ENCODE measurements around the gene KIFC3. TPM values are rescaled to one million over a fixed set of nuclear protein-coding genes. Genes with fewer than 3 reads are reported as not detected.
A peak's percentile ranks its signal among the peaks of the same experiment; 100 is the strongest.

The KIFC3 gene
- total and polyA plus RNA-seq, 2 of the 13 experiments (the other 11 are each of a cell fraction or from before 2014, with no cell fraction given): 42.1 to 45.3 TPM

- TF ChIP-seq USF2 (IDR thresholded peaks at IDR 0.05; ENCODE audit: low read depth, low read length) (no peak), USF2 (CRISPR knock-in tag; IDR thresholded peaks at IDR 0.05; ENCODE audit: borderline replicate concordance) (peak; percentile 86), ZNF792 (CRISPR knock-in tag; IDR thresholded peaks at IDR 0.05) (peak; percentile 88), NFIB (CRISPR knock-in tag; IDR thresholded peaks at IDR 0.05; ENCODE audit: borderline replicate concordance) (no peak), SALL1 (CRISPR knock-in tag; IDR thresholded peaks at IDR 0.05) (peak; percentile 82), ZNF839 (CRISPR knock-in tag; IDR thresholded peaks at IDR 0.05; ENCODE audit: borderline replicate concordance) (no peak), ZNF138 (CRISPR knock-in tag; IDR thresholded peaks at IDR 0.05; ENCODE audit: low read depth) (0 out of 2 replicates have a peak, but pooled peaks have one; percentile 35), KLF6 (CRISPR knock-in tag; IDR thresholded peaks at IDR 0.05) (no peak), ZNF879 (CRISPR knock-in tag; IDR thresholded peaks at IDR 0.05) (no peak), ZNF121 (CRISPR knock-in tag; IDR thresholded peaks at IDR 0.05) (peak; percentile 55; the same call in 1 of the 2 replicates), ZNF891 (CRISPR knock-in tag; IDR thresholded peaks at IDR 0.05) (no peak), LBX2 (CRISPR knock-in tag; IDR thresholded peaks at IDR 0.05; ENCODE audit: borderline replicate concordance) (no peak), ZNF180 (CRISPR knock-in tag; IDR thresholded peaks at IDR 0.05; ENCODE audit: borderline replicate concordance, low read depth) (no peak), RBM39 (IDR thresholded peaks at IDR 0.05; ENCODE audit: low read depth, low read length, poor library complexity, severe bottlenecking) (no peak), ZNF768 (CRISPR knock-in tag; IDR thresholded peaks at IDR 0.05) (no peak), U2AF2 (IDR thresholded peaks at IDR 0.05; ENCODE audit: low read depth, low read length) (no peak), HNRNPL (IDR thresholded peaks at IDR 0.05; ENCODE audit: low read depth, low read length) (0 out of 2 replicates have a peak, but pooled peaks have one; percentile 71), MIER2 (CRISPR knock-in tag; IDR thresholded peaks at IDR 0.05) (0 out of 2 replicates have a peak, but pooled peaks have one; percentile 56), CREB3 (CRISPR knock-in tag; IDR thresholded peaks at IDR 0.05) (no peak), SMAD3 (CRISPR knock-in tag; IDR thresholded peaks at IDR 0.05) (peak; percentile 43; the same call in 1 of the 2 replicates), ZNF260 (CRISPR knock-in tag; IDR thresholded peaks at IDR 0.05; ENCODE audit: borderline replicate concordance, low read depth) (no peak), FOXM1 (CRISPR knock-in tag; IDR thresholded peaks at IDR 0.05) (no peak), MAFG (CRISPR knock-in tag; IDR thresholded peaks at IDR 0.05) (no peak), KDM3A (CRISPR knock-in tag; IDR thresholded peaks at IDR 0.05; ENCODE audit: low read depth) (peak; percentile 76), ZNF724P (CRISPR knock-in tag; IDR thresholded peaks at IDR 0.05; ENCODE audit: borderline replicate concordance) (no peak), ARID2 (CRISPR knock-in tag; IDR thresholded peaks at IDR 0.05; ENCODE audit: borderline replicate concordance) (peak; percentile 69; the same call in 1 of the 2 replicates), AGO1 (IDR thresholded peaks at IDR 0.05; ENCODE audit: low read depth, low read length, poor library complexity, severe bottlenecking) (no peak)
Measured at GRCh38 chr16:57781741-57782606, 20.3 kb downstream of the KIFC3 start (continued).

Data from HepG2 (cell line).